ENCODE measurements around the gene TTN.
A peak's percentile ranks its signal among the peaks of the same experiment; 100 is the strongest.

TTN gene

DNA sequence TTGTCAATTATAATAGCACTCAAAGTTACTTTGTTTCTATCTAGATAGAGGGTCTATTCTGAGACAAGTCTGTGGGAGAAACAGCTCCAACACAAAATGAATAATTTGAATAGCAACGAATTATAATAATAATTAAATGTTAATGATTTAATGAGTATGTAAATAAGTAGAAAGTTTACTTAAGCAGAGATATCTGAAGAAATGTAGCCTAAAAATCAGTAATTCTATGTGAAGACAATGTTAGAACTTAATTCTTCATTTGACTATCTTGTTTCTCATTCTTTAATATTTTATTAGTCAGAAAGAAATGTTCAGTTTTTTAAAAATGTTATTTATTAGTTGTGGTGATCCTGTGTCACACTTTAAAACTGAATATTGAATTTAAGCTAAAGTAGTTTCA, 165.7 kb downstream of the TTN start:
- DNase-seq: no peak

DNA sequence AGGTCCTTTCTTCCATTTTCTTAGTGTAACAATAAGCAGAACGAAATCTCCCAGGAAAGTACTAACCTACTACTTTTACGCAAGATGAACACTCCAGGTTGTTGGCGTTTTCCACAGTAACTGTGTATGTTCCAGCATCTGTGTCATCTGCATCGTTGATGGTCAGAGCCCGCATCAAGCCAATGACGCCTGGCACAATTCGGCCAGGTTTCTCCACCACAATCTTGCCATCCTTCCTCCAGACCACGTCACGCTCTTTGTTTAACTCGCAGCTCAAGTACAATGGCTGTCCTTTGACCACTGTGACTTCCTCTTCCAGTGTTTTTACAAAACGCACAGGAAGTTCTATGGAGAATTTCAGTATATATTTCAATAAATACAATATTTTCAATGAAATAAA, 171.3 kb downstream of the TTN start:
- DNase-seq: no peak

DNA sequence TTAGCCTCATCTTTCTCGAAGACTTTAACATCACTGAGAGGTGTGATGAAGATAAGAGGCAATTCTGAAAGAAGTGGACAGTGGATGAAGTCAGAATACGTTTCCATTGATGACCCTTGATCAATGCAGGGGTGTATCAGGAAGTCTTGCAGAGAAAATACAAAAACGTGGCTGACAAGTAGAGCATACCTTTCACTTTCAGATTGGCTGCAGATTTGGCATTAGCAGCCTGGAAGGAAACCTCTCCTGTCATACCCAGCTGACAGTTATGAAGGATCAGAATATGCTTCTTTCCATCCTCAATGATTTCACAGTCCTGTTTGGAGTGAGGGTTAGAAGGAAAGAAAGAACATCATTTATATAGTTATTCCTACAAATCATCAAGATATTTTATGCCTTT, 174.5 kb downstream of the TTN start:
- no peak for DNase-seq

- no peak for DNase-seq
Observed at GRCh38 chr2:178630581-178630980, 176.6 kb downstream of the TTN start.

GRCh38 chr2:178629463-178629862, 177.8 kb downstream of the TTN start:
- no peak for DNase-seq

DNA sequence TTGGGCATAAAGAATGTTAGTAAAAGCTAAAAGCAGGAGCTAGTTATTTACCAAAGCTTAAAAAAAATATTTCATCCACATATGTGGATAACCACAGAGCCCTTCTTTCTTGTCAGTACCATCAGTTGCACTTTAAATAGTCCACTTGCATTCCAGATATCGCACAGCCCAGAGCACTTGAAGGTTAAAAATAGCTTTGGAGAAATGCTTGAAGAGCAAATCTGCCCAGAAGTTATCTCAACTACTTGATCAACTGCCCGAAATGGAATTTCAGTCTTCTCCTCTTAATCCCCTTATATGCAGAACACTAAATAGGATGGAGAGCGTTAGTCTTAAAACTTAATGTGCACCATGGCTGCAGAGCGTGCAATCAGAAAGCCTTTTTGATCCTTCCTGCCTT, 178.6 kb downstream of the TTN start:
- no peak for DNase-seq

GRCh38 chr2:178627401-178627800, 179.8 kb downstream of the TTN start:
- no peak for DNase-seq

GRCh38 chr2:178615969-178616368, 191.3 kb downstream of the TTN start:
- no peak for DNase-seq

- DNase-seq: no peak
Observed at GRCh38 chr2:178602901-178603300, 204.3 kb downstream of the TTN start.

DNA sequence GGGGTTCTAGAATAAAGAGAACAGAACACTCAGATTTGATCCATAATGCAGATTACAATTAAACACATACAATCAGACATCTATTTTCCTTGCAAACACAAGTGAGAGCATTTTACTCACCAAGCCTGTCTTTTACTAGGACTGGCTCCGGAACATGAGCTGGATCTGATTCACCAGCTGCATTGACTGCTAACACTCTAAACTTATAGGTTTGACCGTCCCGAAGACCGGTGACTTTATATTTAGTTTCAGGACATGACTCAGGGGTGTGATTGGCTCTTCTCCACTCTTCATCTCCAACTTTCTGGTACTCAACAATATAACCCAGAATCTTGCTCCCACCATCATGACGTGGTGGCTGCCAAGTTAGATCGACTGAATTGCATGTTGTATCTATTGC, 214.6 kb downstream of the TTN start:
- DNase-seq: no peak

GRCh38 chr2:178589335-178589734, 217.9 kb downstream of the TTN start:
- no peak for DNase-seq

DNA sequence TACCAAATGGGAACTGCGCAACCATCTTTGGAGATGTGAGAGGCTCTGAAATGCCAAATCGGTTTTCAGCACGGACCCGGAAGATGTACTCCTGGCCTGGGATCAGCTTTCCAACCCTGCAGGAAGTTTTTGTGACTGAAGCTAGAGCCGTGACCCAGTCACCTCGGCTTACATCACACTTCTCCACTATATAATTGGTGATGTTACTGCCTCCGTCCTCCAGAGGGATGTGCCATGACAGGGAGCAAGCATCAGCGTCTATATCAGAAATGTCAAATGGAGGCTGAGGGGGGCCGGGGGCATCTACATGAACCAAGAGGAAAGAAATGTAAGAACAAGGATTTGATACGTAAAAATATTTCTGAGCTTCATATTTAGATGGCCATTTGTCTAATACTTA, 222.6 kb downstream of the TTN start:
- DNase-seq: no peak

- DNase-seq: no peak
Observed at GRCh38 chr2:178579006-178579405, 228.2 kb downstream of the TTN start.

DNA sequence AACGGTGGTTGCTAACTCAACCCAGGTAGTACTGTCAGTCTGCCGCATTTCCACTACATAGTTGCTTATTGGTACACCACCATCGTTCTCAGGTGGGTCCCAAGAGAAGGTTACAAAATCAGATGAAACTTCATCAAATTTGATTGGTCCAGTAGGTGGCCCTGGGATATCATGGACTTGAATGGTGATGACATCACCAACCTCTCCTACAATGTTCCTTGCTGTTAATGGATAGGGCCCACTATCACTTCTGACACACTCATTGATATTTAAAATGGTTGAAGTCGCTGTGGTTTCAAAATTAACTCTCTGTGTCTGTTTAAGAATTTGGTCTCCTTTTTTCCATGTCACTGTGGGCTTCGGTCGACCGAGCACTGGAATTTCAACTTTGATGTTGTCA, 232.4 kb downstream of the TTN start:
- no peak for DNase-seq

DNA sequence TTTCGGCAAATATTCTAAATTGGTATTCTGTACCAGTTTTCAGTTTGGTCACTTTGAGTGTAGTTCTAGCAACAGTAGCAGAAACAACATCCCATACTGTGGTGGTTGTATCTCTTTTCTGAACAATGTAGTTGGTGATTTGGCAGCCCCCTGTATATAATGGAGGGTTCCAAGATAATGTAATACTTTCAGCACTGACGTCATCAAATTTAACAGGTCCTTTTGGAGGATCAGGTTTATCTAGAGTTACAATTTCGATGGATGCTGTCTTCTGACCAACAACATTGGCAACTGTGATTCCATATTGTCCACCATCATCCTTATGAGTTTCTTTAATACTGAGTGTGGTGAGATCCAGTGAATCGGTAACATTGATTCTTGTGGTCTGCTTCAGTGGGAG, 239.0 kb downstream of the TTN start:
- no peak for DNase-seq

GRCh38 chr2:178553047-178553446, 254.2 kb downstream of the TTN start:
- DNase-seq: no peak

- peak; percentile 11 for DNase-seq
Observed at GRCh38 chr2:178550352-178550751, 256.9 kb downstream of the TTN start.

DNA sequence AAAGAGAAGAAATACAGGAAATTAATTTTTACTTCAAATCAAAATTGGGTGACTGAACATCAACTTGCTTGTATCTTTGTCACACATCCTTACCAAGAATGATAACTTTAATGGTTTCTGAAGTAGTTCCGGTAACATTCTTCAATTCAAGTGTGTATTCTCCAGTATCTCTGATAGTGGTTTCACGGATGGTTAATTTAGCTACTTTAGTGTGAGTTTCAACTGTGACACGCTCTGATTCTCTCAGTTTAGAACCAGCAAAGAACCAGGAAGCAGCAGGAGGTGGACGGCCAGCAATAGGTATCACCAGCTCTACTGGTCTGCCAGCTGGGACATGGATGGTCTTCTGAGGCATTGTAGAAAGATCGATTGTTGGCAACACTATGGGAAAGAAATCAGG, 264.7 kb downstream of the TTN start:
- no peak for DNase-seq

- no peak for DNase-seq
Observed at GRCh38 chr2:178542161-178542560, 265.1 kb downstream of the TTN start.

DNA sequence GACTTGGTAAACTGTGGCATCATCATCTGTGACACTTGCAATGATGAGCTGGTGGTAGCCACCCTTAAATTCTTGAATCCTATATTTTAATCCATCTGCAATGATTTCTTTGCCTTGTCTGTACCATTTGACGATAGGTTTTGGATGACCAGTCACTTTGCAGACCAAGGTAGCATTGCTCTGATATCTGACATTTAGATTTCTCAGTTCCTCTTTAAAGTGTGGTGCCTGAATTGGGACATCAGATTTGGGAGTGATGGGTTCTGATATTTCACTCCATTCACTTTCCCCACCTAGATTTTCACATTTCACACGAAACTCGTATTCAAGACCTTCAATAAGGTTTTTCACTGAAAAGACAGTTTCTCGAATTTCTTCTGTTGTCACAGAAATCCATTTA, 271.2 kb downstream of the TTN start:
- DNase-seq: no peak

- DNase-seq: peak; percentile 75
Observed at GRCh38 chr2:178531168-178531567, 276.1 kb downstream of the TTN start.

DNA sequence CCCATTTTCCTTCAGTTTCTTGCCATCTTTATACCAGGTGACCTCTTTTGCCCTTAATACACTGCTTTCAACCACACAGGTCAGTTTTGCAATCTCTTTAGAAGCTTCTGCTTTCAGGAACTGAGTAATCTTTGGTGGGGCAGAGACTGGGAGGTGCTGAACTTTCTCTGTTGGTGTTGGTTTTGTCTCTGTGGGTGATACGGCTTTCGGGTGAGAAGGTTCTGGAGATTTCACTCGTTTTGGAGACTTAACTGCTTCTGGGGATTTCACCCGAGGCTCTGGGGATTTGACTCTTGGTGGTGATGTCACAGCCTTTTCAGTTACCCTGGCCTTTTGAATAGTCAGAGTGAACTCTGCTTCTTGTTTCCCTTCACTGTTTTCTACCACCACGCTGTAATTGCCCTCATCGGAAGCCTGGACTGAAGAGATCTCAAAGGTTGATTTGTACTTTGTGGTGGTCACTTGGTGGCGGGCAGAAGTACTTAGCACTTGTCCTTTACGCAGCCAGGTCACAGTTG, 276.5 kb downstream of the TTN start:
- peak; percentile 85 for DNase-seq

GRCh38 chr2:178530131-178530530, 277.1 kb downstream of the TTN start:
- peak; percentile 68 for DNase-seq

- no peak for DNase-seq
Observed at GRCh38 chr2:178529194-178529593, 278.0 kb downstream of the TTN start.

DNA sequence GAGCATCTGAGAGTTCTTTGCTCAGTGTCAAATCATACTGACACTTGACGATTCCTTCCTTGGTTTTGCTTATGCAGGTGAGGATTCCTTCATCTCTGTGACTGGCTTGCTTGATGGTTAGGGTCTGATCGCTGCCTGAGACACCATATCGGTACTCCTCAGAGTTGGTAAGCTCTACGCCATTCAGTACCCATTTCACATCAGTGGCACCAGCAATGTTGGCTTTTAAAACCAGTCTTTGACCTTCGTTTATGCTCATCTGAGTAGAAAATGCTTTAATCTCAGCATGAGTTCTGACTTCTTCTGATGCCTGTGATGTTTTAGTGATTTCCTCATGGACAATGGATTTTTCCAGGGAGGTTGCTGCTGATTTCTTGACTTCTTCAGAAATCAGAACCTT, 278.6 kb downstream of the TTN start:
- no peak for DNase-seq

- no peak for DNase-seq
Observed at GRCh38 chr2:178527592-178527991, 279.6 kb downstream of the TTN start.
